NCI-H146 treated with DMSO at 0.1 percent for 48 hours (cell line): ENCODE measurements around the gene CCL3.
"Not testable (repeated sequence)": the region's sequence is repeated elsewhere in the genome, so short reads cannot be mapped to it uniquely, and the experiment has no call there.

ENCODE experiments used
- DNase-seq: peaks from one replicate; lab custom pipeline; 2025; ENCODE audit not compliant: unreplicated experiment; lab: John Stamatoyannopoulos, UW

Gene CCL3

GRCh38 chr17:36089888-36090836 lies at the start of gene CCL3:
Gene CCL3, minus strand, starts transcription at chr17:36090143. Its CDS starts 85 bp downstream, at chr17:36090058.
- no peak for DNase-seq

- no peak for DNase-seq
Measured at GRCh38 chr17:36136439-36136838, 46.5 kb upstream of the CCL3 start.

- DNase-seq, result no peak
Measured at GRCh38 chr17:36136036-36136435, 46.1 kb upstream of the CCL3 start.

GRCh38 chr17:36135465-36135864 lies 45.5 kb upstream of the CCL3 start:
- DNase-seq, result no peak

- no peak for DNase-seq
Measured at GRCh38 chr17:36133602-36134236, 43.8 kb upstream of the CCL3 start.

GRCh38 chr17:36132421-36132831 lies 42.5 kb upstream of the CCL3 start:
- DNase-seq, result no peak

- DNase-seq, result no peak
Measured at GRCh38 chr17:36131931-36132330, 42.0 kb upstream of the CCL3 start.

GRCh38 chr17:36131421-36131820 lies 41.5 kb upstream of the CCL3 start:
- DNase-seq, result no peak

- no peak for DNase-seq
Measured at GRCh38 chr17:36130346-36130745, 40.4 kb upstream of the CCL3 start.

GRCh38 chr17:36129616-36130015 lies 39.7 kb upstream of the CCL3 start:
- DNase-seq, result no peak

GRCh38 chr17:36128411-36128978 lies 38.6 kb upstream of the CCL3 start:
- no peak for DNase-seq

- no peak for DNase-seq
Measured at GRCh38 chr17:36127911-36128310, 38.0 kb upstream of the CCL3 start.

- no peak for DNase-seq
Measured at GRCh38 chr17:36127199-36127893, 37.4 kb upstream of the CCL3 start.

- DNase-seq, result no peak
Measured at GRCh38 chr17:36124879-36125824, 35.2 kb upstream of the CCL3 start.

GRCh38 chr17:36123431-36123830 lies 33.5 kb upstream of the CCL3 start:
- no peak for DNase-seq

GRCh38 chr17:36121099-36121498 lies 31.2 kb upstream of the CCL3 start:
- DNase-seq, result not testable (repeated sequence)

GRCh38 chr17:36120221-36120620 lies 30.3 kb upstream of the CCL3 start:
- DNase-seq, result no peak

- DNase-seq, result no peak
Measured at GRCh38 chr17:36118477-36119353, 28.8 kb upstream of the CCL3 start.
